Measurements from ENCODE around the gene DNAH3.

GRCh38 chr16:21185659-21186325 is 35.1 kb upstream of the DNAH3 start:
- TF ChIP-seq CTCF (IDR thresholded peaks at IDR 0.05) = no peak
- TF ChIP-seq POLR2A (IDR thresholded peaks at IDR 0.05) = no peak

All from testis (tissue), 2 donors.